Inflammatory macrophage treated with lipopolysaccharide for 1 hour (primary cell): ENCODE data around the gene CERS6.
A peak's percentile ranks its signal among the peaks of the same experiment; 100 is the strongest.
"Not testable (repeated sequence)": the region's sequence is repeated elsewhere in the genome, so short reads cannot be mapped to it uniquely, and the experiment has no call there.

Source experiments
- DNase-seq, 2 donors: peaks; one replicate each; pipeline ENCODE4 v3.0.0-alpha.2; 2020 to 2022

Gene CERS6

DNA sequence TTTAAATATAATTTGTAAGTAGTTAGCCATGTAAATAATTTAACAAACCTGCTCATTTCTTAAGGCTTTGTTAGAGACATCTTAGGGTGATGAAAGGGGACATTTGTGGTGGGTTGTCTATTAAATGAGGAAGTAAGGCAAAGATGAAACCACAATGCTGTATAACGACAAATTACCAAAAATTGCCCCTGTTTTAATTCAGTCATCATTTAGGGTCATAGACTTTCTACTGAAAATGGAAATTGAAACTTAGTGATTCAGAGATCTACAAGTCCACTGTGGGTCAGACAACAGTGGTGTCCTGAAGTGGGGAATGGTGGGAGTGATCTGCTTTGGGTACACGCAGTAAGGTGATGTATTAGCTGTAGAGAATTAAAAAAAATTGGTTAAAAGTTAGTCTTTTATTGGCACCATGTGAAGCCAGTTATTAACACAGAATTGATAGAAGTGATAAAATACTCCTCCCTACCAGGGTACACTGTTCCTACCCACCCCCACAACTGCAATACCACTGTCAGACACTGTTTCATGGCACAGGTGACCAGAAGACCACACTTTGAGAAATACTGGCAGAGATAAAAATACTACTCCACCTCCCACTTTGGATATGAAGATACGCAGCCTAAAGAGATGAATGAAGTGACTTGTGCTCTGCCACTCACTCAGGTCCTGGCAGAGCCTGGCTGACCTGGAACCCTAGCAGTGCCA is 13.4 kb downstream of the CERS6 start:
- peak; percentile 73 to 74 for DNase-seq

DNA sequence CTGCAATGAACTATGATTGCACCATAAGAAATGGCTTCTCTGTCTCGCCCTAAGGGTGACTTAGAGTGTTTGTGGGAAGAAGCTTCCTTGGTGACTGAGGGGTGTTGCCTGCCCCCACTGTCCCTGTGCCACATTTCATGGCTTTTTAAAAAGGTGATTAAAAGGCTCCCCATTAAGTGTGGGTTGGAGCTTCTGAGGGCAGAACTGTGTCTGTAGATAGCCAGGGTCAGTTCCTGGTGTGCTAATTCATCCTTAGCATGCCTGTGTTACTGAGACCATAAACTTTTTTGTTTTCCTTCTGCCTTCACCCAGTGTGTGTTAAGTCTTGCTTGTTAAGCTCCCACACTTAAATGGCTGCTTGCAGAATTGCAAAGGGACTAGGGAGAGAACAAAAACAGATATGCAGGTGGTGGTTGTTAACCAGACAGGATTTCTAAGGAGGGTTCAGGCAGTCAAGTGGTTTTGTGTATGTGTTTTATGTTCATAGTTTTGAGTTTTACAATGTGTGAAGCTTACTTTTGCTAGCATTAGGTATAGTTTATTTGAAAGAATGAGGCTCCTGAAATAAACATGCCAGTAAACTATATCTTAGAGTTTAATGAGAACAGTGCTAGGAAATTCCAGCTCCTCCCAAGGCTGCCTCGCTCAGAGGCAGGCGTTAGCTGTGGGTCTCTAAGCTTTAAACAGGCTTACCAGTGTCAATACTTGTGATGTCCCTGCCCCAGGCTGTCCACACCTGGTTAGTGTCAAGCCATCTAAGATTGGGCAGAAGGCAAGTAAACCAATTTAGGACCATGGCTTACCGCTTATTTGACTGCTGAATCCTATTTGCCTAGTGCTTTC is 14.5 kb downstream of the CERS6 start:
- peak in 1 of 2 donors; percentile 41 for DNase-seq

DNA sequence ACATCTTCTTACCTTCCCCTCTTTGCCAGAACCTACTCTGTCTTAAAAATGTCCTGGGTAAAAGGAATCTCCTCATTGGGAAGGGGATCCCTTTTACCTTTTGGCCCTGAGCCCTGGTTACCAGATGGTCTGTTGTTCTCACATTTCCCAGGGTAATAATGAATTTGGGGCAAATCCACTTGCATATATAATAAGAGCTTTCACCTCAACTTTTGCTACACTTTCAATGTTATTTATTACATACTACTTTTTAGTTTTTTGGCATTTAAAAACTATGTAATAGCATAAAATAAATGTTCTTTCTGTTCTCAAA is 15.0 kb downstream of the CERS6 start:
- DNase-seq: no peak

DNA sequence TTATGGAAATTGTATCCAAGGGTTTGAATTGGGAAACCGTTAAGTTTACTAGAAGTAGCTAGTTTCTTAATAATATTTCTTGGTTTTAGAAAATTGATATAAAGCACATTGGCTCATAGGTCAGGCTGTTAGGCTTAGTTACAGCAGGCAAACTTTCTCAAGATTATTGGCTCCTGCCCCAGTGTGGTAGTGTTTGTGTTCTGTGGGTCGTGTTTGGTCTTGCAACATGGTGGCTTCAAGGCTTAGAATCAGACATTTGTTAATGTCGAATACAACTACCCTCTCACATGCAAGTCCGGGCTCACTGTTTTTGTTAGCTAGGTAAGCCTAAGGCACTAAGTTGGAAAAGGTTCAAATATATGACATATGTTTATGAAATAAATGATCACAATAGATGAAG is 19.6 kb downstream of the CERS6 start:
- no peak for DNase-seq

DNA sequence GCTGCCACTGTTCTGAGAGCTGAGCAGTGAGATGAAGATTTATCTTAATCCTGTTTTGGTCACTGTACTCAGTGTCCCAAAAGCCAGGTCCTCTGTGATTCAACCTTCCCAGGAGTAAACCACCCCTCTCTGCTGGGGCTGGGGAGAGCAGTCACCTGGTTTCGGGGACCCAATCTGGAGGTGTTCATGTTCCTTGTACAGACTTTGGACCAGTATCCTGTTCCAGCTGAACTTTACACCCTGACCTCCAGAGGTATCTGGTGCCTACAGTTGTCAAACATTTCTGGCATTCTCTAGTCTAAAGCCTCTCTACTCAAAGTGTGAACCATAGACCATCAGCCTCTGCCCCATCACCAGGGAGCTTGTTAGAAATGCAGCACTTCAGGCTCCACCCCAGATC is 22.1 kb downstream of the CERS6 start:
- no peak for DNase-seq

DNA sequence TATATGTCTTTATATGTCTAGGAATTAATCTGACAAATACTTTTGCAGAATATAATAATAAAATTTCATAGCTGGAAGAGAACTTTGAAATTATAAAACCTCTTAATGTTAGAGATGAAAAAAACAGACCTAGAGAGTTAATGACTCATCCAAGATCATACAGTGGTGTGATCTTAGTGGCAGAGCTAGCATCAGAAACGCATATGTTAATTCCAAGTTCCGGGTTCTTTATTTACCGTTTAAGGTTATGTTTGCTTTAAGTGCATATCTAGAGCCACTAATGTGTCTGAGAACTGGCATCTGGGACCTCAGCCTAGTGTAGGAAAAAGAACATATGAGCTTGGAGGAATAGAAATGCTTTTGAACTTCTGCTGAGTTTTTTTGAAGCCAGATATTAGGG is 24.3 kb downstream of the CERS6 start:
- no peak for DNase-seq

DNA sequence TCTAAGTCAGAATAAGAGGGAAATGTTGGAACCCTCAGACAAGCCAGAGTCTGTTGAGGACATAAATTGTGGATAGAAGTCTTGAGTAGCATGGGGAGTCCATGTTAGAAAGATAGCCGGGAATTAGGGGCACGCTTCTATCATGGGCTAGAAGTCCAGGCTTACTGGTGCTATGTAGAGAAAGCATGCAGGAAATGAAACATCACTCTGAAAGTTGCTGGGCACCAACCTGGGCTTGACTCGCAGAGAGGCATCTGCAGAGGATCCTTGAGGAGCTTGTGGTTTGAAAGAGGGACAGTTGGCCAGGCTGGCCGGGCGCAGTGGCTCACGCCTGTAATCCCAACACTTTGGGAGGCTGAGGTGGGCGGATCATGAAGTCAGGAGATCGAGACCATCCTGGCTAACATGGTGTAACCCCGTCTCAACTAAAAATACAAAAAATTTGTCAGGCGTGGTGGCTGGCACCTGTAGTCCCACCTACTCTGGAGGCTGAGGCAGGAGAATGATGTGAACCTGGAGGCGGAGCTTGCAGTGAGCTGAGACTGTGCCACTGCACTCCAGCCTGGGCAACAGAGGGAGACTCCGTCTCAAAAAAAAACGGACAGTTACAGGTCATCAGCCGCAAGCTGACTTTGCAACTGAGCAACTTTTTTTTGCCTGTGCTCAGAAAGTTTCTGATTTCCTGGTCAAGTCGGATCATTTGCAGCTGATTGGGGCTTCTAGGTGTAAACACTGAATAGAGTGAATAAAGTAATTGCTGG is 24.9 kb downstream of the CERS6 start:
- DNase-seq: no peak

DNA sequence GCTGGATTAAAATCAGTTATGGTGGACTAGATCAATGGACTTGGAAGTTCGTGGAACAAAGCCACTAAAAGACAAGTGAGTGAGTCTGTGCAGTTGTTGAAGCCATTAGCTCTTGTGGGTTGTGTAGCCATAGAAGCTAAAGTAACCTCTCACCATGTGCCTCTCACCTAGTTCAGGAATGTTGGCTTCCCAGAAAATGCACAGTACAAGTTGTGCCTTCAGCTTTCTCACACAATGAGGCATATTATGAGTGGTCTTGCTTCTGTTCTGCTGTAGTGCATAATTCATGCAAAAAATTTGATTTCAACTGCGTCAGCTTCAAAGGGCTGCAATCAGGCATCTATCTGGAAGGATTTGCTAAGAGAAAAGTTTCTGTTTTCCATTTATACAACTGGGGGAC is 26.2 kb downstream of the CERS6 start:
- DNase-seq: no peak

DNA sequence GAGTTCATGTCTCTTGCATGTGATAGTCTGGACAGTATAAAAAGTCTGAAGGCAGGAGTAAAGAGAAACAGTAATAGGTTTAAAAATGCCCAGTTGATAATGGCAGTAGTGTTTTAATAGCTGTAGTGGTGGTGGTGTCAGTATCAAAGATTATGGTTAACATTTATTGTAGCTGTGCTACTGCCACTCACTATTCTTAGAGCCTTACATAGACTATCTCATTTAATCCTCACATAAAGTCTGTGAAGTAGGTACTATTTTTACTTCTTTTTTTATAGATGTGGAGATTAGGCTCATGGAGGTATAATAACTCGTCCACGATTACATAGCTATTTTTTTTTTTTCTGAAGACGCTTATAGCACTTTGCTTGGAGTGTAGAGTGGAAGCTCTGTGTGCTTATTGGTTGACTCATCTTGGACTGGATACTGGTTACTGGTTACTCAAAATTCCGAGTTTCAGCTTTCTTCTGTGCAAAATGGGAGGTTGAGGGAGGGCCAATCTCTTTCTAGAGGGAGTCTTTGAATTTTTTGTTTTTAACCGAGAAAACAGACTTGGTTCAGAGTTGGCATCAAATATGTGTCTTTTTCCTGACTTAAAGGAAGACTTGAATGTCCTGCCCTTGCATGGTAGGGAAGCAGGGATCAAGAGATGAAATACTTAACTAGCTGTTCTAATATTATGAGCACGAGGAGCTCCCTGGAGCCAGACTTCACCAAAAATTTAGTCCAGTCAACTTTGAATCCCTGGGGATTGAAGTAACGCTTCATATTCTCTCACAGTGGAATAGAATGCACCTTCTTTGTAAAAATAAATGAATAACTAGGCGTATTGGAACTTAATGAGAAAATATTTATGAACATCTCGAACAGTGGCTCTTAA is 27.1 kb downstream of the CERS6 start:
- no peak for DNase-seq

DNA sequence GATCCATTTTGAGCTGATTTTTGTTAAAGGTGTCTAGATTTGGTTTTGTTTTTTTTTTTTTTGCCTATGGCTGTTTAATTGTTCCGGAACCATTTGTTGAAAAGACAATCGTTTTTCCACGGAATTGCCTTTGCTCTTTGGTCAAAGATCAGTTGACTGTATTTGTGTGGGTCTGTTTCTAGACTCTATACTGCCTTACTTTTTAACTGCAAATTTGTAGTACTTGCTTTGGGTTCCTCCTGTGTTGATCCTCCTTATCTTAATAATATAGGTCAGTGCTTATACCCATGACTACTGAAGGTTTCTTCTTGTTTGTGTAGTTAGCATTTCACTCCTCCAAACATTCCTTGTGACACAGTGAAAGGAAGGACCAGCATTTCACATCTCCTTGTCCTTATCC is 30.4 kb downstream of the CERS6 start:
- no peak for DNase-seq

DNA sequence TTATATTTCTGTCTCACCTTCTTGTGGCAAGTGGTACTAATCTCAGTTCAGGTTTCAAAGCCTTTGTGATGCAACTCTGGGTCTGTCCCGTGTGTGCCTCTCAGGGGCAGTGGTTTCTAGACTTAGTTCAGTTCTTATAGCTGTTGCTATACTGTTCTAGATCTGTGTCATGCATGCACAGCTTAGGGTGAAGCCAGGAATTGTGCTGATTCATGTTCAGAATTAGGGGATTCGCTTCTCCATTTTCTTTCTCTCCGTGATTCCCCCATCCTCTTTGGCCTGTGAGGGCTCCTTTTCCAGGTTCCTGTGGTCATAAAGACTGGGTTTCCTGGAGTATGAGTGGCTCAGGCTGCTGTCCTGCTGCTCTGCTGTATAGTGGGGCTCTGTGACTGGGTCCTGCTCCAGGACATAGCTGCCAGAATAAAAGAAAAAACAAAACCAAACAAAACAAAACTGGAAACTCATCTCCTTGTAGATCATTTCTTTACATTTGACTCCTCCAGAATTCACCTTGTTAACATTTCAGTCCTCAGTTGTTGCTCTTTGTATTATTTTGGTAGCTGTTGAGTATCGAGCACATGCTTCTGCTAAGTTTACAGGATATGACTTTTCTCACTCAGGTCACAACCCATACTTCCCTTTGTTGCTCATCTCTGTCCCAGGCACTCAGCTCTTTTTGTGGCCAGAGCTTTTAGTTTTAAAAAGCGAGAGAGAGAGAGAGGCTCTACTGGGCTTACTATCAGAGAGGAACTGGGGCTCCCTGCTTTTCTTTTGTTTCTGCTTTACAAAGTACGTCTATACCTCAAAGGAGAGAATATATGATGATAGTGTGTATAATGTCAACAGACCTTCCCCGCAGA is 34.2 kb downstream of the CERS6 start:
- DNase-seq: peak; percentile 61 to 62

DNA sequence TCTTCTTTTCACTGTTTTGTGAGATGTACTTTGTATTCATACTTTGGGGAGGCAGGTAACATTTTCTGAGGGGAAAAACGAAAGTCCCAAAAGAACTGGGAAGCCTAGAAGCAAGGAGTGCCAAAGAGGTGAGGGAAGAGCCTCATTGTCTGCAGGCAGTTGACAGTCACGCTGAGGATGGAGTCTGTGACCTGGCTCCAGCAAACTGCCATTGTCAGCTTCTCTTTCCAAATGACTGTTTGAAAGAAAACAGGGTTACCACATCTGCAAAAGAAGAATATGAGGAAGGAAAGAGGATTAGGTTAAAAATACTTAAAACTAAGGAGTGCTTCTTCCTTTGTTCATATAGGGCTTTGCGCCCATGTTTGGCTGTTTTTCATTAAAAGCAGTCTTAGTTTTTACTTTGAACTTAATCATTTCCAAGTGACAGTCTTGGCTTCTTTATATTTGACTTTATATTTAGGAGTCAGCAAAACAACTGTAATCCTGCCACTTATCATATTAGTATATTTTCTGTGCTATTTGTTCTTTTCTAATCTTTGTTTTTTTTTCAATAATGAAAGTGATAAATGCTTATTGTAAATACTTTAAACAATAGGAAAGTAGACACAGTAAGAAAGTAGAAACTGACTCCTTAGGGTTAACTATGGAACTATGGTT is 35.0 kb downstream of the CERS6 start:
- peak; percentile 30 to 40 for DNase-seq

DNA sequence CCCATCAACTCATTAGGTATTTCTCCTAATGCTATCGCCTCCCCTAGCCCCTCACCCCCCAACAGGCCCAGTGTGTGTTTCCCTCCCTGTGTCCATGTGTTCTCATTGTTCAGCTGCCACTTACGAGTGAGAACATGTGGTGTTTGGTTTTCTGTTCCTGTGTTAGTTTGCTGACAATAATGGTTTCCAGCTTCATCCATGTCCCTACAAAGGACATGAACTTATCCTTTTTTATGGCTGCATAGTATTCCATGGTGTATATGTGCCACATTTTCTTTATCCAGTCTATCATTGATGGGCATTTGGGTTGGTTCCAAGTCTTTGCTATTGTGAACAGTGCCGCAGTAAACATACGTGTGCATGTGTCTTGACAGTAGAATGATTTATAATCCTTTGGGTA is 35.7 kb downstream of the CERS6 start:
- not testable (repeated sequence) for DNase-seq

DNA sequence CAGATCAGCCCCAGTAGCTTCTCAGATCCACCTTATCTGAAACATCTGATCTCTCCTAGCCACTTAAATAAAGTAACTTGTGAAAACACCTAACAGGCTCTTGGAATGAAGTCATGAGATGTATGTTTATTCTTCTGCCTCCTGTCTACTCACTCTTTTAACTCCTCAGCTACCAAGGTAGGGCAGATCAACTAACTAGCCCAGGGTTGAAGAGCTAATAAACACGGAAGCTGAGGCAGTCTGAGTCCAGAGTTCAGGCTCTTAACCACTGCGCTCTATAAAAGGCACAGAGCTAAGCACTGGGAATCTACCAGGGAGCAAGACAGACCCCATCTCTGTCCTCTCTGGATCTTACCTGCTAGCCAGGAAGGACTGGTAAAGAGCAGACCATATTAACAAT is 37.1 kb downstream of the CERS6 start:
- not testable (repeated sequence) for DNase-seq

DNA sequence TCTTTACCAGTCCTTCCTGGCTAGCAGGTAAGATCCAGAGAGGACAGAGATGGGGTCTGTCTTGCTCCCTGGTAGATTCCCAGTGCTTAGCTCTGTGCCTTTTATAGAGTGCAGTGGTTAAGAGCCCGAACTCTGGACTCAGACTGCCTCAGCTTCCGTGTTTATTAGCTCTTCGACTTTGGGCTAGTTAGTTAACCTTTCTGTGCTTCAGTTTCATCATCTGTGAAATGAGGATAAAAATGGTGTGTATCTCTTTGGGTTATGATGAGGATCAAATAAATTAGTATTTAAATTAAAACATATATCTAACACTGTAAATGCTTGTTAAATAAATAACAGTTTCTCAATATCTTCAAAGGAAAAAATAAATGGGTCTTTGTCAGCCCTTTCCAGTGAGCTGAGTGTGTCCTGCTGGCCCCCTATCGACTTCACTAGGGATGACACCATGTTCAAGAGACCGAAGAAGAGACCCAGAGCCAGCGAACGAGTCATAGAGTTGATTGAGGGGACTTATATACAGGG is 38.2 kb downstream of the CERS6 start:
- no peak for DNase-seq

DNA sequence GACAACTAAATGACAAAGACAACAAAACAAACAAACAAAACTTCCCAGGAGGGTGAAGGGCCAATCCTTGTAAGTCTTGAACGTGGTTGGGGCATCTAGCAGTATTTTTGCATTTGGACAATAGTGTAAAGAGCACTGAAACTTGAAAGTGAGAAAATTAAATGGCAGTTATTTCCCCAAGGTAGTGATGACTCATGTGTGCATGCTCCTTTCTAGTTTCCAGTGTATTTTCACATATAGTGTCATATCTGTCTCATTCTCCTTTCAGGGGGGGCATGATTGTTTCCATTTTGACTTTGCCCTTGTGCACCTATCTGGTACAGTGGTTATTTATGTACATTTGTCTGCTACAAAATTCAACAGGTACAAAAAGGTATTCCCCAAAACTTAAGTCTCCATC is 39.5 kb downstream of the CERS6 start:
- DNase-seq: no peak

DNA sequence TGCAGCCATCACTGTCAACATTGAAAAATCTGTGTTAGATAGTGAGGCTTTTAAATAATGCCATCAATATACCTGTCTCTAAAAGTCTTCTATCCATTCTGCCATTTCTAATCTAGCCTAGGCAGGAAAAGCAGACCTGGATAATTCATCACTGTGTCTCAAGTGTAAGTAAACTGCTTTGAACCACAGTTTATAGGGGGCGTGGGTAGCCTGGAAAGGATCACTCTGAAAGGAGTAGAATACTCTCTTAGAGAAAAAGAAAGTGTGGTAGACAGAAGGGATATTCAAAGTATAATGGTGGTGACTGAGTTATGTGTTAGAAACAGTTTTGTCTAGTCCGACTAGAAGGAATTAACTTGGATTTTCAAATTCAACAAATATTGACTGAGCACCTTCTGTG is 40.8 kb downstream of the CERS6 start:
- no peak for DNase-seq

DNA sequence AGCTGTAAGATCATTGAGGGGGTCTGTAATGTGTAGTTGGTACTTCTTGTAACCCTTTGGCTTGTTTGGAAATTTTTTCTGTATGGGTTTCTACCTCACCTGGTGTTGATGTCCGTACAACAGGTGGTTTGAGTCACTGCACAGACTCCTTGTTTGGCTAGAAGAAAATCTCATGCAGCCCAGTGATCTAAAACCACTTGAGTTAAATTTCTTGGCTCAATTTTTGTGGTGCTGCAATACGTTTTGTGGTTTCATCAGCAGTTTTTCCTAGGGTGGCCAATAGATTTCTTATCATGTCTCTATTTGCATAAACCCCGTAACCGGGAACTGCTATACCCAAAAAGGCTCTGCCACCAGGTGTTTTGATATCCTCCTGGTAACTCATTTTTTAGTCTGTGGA is 43.4 kb downstream of the CERS6 start:
- no peak for DNase-seq

DNA sequence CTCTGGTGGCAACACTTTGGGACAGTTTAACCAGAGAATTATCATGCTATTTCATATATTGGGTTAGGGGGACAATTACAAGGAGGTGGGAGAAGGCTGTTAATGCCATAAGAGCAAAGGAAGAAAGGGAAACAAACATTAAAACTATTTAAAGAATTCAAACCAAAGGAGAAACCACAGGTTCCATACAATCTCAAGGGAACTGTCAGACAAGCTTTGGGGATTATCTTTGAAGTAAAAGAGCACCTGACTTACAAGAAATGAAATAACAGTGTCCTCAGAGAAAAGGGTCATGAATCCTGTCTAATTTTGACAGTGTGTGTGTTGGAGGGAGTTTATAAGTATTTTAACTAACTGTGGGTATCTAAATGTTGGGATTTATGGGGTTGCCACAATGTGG is 44.4 kb downstream of the CERS6 start:
- no peak for DNase-seq

DNA sequence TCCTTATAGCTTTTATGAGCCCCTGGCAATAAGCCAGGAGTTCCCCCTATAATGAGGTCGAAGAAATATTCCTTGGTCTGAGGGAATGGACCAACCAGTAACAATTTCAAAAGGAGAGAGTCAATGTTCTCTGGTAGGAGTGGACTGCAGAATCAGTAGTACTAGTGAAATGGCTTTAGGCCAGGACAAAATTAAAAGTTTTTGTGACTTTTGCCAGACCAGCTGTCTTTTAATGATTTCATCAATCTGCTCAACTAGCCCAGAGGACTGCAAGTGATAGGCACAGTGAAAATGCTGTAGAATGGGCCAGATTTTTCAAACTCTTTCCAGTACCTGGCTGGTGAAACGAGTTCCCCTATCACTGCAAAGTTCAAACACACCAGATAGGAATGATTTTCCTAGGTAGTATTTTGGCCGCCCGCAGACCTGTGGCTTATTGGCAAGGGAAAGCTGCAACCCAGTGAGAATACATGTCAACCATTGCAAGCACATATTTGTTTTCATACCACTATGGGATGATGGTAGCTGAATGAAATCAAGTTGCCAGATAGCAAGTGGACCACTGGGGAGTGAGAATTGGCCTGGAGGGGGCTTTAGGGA is 45.5 kb downstream of the CERS6 start:
- DNase-seq: no peak

DNA sequence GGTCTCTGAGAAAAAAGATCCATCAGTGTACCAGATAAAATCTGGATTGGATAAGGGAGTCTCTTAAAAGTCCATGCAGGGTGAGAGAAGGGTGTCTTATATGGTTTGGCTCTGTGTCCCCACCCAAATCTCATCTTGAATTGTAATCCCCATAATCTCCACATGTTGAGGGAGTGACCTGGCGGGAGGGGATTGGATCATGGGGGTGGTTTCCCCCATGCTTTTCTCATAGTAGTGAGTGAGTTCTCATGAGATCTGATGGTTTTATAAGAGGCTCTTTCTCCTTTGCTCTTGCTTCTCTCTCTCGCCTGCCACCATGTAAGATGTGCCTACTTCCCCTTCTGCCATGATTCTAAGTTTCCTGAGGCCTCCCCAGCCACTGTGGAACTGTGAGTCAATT is 46.8 kb downstream of the CERS6 start:
- not testable (repeated sequence) for DNase-seq
